ENCODE data around the gene MGAT4A.

GRCh38 chr2:98757904-98758421 lies 27.0 kb upstream of the MGAT4A start:
- TF ChIP-seq CTCF (conservative IDR thresholded peaks at IDR 0.05): no peak
- no peak for TF ChIP-seq ZFX (IDR thresholded peaks at IDR 0.05)
